Spleen (tissue), 7 donors: Measurements from ENCODE around the gene NT5DC3.

ENCODE experiments used
- CTCF ChIP-seq, 11 experiments: fragments of 200-600 bp in 7 of 11; fragments of 450-650 bp in 4 of 11; sonication (generic) in 4 of 11; IDR thresholded peaks in 8 of 11; conservative IDR thresholded peaks in 3 of 11; 1 replicate in 7 of 11; 2 replicates in 4 of 11; pipeline versions ENCODE4 v1.4.0 to v1.8.0; 2016 to 2021; ENCODE audit warnings: antibody characterized with exemption in 11 of 11, inconsistent platforms in 4 of 11, mild to moderate bottlenecking in 1 of 11
- POLR2A ChIP-seq, 3 donors: fragments of 450-650 bp; IDR thresholded peaks; one replicate each; pipeline ENCODE4 v1.5.1; 2017; ENCODE audit warnings: antibody characterized with exemption in 3 of 3, mild to moderate bottlenecking in 1 of 3
- donor health status: DM: no; HTN: no; CAD: no; lungs with moderate emphysema.
- donor health status: DM: no; HTN: no; CAD: no.
- donor health status: DM: no; HTN: no; CAD: no.

- TF ChIP-seq CTCF (IDR thresholded peaks at IDR 0.05 in 8 of 11, conservative IDR thresholded peaks at IDR 0.05 in 3 of 11) = no peak
- no peak for TF ChIP-seq POLR2A (IDR thresholded peaks at IDR 0.05)
These were observed 27.1 kb downstream of the NT5DC3 start for GRCh38 chr12:103813949-103814348.
